Smooth muscle cell (in vitro differentiated cells): ENCODE results near the gene JSRP1. TPM values are rescaled to one million over a fixed set of nuclear protein-coding genes. Genes with fewer than 3 reads are reported as not detected.

Source experiments
- DNase-seq: peaks from one replicate; lab custom pipeline; 2025; ENCODE audit not compliant: unreplicated experiment; lab: John Stamatoyannopoulos, UW
- H2AFZ ChIP-seq: fragments of 200-600 bp; sonication (generic); 2 replicates; pipeline ENCODE4 v1.6.0; 2016; ENCODE audit warnings: antibody characterized with exemption, low read depth, mild to moderate bottlenecking
- H3F3A ChIP-seq: fragments of 200-600 bp; sonication (generic); 2 replicates; pipeline ENCODE4 v1.6.0; 2017; ENCODE audit warnings: antibody characterized with exemption, low read depth
- H3K27ac ChIP-seq: fragments of 200-600 bp; sonication (generic); 2 replicates; pipeline ENCODE4 v1.5.1; 2016; ENCODE audit warnings: low read depth, mild to moderate bottlenecking
- H3K27me3 ChIP-seq: fragments of 200-600 bp; sonication (generic); 2 replicates; pipeline ENCODE4 v1.6.1; 2016; ENCODE audit warnings: low read depth, mild to moderate bottlenecking
- H3K36me3 ChIP-seq: fragments of 200-600 bp; sonication (generic); 2 replicates; pipeline ENCODE4 v1.5.1; 2016; ENCODE audit warnings: low read depth
- H3K4me1 ChIP-seq: fragments of 200-600 bp; sonication (generic); 2 replicates; pipeline ENCODE4 v1.5.1; 2016; ENCODE audit warnings: low read depth
- H3K4me2 ChIP-seq: fragments of 200-600 bp; sonication (generic); 2 replicates; pipeline ENCODE4 v1.6.0; 2016; ENCODE audit warnings: mild to moderate bottlenecking
- H3K4me3 ChIP-seq: fragments of 200-600 bp; sonication (generic); 2 replicates; pipeline ENCODE4 v1.5.1; 2016; ENCODE audit warnings: mild to moderate bottlenecking
- H3K79me2 ChIP-seq: fragments of 200-600 bp; sonication (generic); 2 replicates; pipeline ENCODE4 v1.6.0; 2016; ENCODE audit warnings: low read depth, mild to moderate bottlenecking
- H3K9ac ChIP-seq: fragments of 200-600 bp; sonication (generic); 2 replicates; pipeline ENCODE4 v1.6.0; 2016; ENCODE audit warnings: low read depth
- H3K9me3 ChIP-seq: fragments of 200-600 bp; sonication (generic); replicated peaks from 2 replicates; pipeline ENCODE4 v1.5.1; 2016; ENCODE audit warnings: low read depth
- H4K20me1 ChIP-seq: fragments of 200-600 bp; sonication (generic); 2 replicates; pipeline ENCODE4 v1.6.0; 2016; ENCODE audit warnings: low read depth
- WGBS: methylation state at CpG from one replicate; pipeline ENCODE4 v1.1.7; 2016; ENCODE audit warnings: low lambda C conversion rate; 5-methylcytosine and 5-hydroxymethylcytosine counted together
- polyA plus RNA-seq: library from polyadenylated mRNA; unstranded; fragments of >200 nt; fragmentation: Nextera tagmentation; extraction: Ambion mirVana; gene quantifications from 2 replicates; pipeline ENCODE4 v1.2.1, GENCODE V29; 2016
- total RNA-seq: library from RNA; depleted of rRNA; stranded (reverse); fragments of >200 nt; gene quantifications from 2 replicates; pipeline ENCODE4 v1.2.3, GENCODE V29; 2014
- TF ChIP-seq, protein P1 (sequence below): fragments of 200-600 bp; sonication (generic); IDR thresholded peaks from 2 replicates; pipeline ENCODE4 v1.5.1; 2017; ENCODE audit warnings: borderline replicate concordance, mild to moderate bottlenecking, antibody characterized with exemption; ENCODE audit not compliant: insufficient read depth, poor library complexity, severe bottlenecking

Gene JSRP1
- total and polyA plus RNA-seq, 2 experiments from 2014 or later, result not detected

DNA sequence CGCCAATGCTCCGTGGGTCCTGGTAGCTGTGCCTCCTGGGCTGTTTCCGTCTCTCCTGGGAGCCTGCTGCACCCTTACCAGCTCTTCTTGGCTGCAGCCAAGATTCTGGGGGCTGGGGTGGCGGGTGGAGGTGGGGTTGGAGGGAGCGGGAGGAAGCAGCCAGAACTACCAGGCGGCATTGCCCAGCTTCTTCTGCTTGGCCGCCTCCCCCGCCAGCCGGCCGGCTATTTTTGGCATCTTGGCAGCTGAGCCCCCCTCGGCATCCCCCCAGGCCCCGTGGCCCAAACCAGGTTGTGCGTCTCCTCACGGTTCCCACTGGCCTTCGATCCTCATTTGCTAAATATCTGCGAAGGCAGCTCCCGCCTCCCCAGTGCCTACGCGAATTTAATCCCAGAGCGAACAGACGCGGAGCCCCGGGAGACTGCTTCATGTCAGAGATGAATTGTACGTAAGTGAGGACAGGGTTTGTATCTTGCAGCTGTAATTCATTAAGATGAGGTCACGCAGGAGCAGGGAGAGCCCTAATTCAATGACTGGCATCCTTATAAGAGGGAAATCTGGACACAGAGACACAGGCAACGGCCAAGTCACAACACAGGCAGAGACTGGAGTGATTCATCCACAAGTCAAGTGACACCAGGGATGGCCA lies 38.6 kb upstream of the JSRP1 start:
- peaks cover 44% of the 10 kb centered on the region for H3K27me3 ChIP-seq
- H2AFZ ChIP-seq, result no peak overlapping the region
- no peak overlapping the region for H3K9ac ChIP-seq

DNA sequence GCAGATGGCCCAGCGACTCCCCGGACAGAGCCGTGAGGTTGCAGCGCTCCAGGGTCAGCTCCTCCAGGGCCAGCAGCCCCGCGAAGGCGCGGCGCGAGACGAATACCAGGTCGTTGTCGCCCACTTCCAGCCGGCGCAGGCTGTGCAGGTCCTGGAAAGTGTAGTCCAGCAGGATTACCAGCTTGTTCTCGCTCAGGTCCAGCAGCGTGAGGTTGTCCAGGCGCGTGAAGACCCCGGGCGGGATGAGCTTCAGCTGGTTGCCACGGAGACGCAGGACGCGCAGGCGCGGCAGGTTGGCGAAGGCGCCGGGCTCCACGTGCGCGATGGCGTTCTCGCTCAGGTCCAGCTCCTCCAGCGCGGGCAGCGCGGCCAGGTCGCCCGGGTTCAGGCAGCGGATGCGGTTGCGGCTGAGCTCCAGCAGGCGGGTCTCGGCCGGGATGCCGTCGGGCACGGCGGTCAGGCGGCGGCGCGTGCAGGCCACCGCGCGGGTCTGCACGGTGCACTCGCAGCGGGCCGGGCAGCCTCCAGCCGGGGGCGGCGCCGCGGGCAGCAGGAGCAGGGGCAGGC lies 35.1 kb upstream of the JSRP1 start:
- Histone ChIP-seq H3K27ac (no peak overlapping the region), H3K9ac (no peak overlapping the region), H3K4me2 (peak overlapping the region; percentile 82), H3K36me3 (no peaks in the 10 kb centered on the region), H2AFZ (no peak overlapping the region), H3K79me2 (no peaks in the 10 kb centered on the region), H3K4me1 (peaks cover 10% of the 10 kb centered on the region), H3K9me3 (no peaks in the 10 kb centered on the region), H4K20me1 (peaks cover 51% of the 10 kb centered on the region), H3K4me3 (peak overlapping the region; percentile 31), H3K27me3 (peaks cover 77% of the 10 kb centered on the region), H3F3A (no peaks in the 10 kb centered on the region)
- DNase-seq, result no peak
- 2% methylated on average over 66 of the region's 67 CpGs for WGBS
- TF ChIP-seq, protein P1, sequence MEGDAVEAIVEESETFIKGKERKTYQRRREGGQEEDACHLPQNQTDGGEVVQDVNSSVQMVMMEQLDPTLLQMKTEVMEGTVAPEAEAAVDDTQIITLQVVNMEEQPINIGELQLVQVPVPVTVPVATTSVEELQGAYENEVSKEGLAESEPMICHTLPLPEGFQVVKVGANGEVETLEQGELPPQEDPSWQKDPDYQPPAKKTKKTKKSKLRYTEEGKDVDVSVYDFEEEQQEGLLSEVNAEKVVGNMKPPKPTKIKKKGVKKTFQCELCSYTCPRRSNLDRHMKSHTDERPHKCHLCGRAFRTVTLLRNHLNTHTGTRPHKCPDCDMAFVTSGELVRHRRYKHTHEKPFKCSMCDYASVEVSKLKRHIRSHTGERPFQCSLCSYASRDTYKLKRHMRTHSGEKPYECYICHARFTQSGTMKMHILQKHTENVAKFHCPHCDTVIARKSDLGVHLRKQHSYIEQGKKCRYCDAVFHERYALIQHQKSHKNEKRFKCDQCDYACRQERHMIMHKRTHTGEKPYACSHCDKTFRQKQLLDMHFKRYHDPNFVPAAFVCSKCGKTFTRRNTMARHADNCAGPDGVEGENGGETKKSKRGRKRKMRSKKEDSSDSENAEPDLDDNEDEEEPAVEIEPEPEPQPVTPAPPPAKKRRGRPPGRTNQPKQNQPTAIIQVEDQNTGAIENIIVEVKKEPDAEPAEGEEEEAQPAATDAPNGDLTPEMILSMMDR, result no peak

More for the DNA sequence above, 38.6 kb upstream of the JSRP1 start:
- DNase-seq, result peak; percentile 35
- no peak overlapping the region for H3K27ac ChIP-seq
- peaks cover 22% of the 10 kb centered on the region for H4K20me1 ChIP-seq
- no peaks in the 10 kb centered on the region for H3F3A ChIP-seq
- H3K4me3 ChIP-seq, result peak overlapping the region; percentile 1
- TF ChIP-seq, protein P1, result no peak
- 29% methylated on average over 21 of the region's 26 CpGs for WGBS
- peak overlapping the region; percentile 77 for H3K4me2 ChIP-seq
- no peaks in the 10 kb centered on the region for H3K36me3 ChIP-seq
- H3K4me1 ChIP-seq, result peaks cover 10% of the 10 kb centered on the region
- H3K9me3 ChIP-seq, result no peaks in the 10 kb centered on the region
- no peaks in the 10 kb centered on the region for H3K79me2 ChIP-seq

DNA sequence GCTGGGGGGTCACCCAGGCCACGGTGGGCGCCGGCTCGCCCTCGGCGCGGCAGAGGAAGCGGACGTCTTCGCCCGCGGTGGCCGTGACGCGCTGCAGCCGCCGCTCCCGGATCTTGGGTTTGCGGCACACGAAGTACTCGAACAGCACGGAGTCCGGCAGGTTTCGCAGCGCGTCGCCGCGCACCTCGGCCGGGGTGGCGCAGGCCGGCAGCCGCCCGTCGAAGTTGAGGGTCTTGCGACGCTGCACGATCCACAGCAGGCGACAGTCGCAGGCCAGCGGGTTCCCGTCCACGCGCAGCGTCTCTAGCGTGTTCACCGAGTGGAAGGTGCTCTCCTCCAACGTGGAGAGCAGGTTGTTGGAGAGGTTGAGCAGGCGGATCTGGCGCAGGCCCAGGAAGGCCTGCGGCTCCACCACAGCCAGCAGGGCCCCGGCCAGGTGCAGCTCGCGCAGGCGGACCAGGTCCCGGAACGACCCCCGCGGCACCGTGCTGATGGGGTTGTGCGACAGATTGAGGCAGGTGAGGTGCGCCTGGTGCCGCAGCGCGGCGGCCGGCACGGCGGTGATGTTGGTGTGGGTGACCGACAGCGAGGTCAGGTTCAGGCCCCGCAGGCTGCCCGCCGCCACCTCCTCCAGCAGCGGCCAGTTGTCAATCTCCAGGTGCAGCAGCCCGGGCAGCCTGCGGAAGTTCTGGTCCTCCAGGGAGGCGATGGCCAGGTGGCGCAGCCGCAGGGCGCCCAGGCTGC lies 34.4 kb upstream of the JSRP1 start:
- peaks cover 10% of the 10 kb centered on the region for H3K4me1 ChIP-seq
- peak overlapping the region; percentile 82 for H3K4me2 ChIP-seq
- no peak overlapping the region for H3K27ac ChIP-seq
- H2AFZ ChIP-seq, result no peak overlapping the region
- H3K27me3 ChIP-seq, result peaks cover 77% of the 10 kb centered on the region
- H4K20me1 ChIP-seq, result peaks cover 58% of the 10 kb centered on the region
- no peaks in the 10 kb centered on the region for H3K79me2 ChIP-seq
- 11% methylated on average over 79 of the region's 82 CpGs for WGBS
- H3K9ac ChIP-seq, result no peak overlapping the region
- TF ChIP-seq, protein P1, result no peak
- peak overlapping the region; percentile 21 for H3K4me3 ChIP-seq
- no peaks in the 10 kb centered on the region for H3K36me3 ChIP-seq
- DNase-seq, result no peak
- no peaks in the 10 kb centered on the region for H3K9me3 ChIP-seq
- no peaks in the 10 kb centered on the region for H3F3A ChIP-seq
